ENCODE data around the gene TMEM45B. TPM values are rescaled to one million over a fixed set of nuclear protein-coding genes. Genes with fewer than 3 reads are reported as not detected.
"Not testable (repeated sequence)": the region's sequence is repeated elsewhere in the genome, so short reads cannot be mapped to it uniquely, and the experiment has no call there.

The TMEM45B gene
- total RNA-seq, 2 donors from 2014 or later = 1.8 to 4.6 TPM

- intact Hi-C loops (cut with DNase I) = no loop called here
- Histone ChIP-seq H3K4me3 (no peak overlapping the region), H3K36me3 (replicated peaks in 1 of 2; ENCODE audit: insufficient read depth in 1 of 2, low read depth in 2 of 2) (no peaks in the 10 kb centered on the region), H3K9me3 (no peaks in the 10 kb centered on the region), H3K4me1 (no peaks in the 10 kb centered on the region), H3K27me3 (no peaks in the 10 kb centered on the region), H3K27ac (no peak overlapping the region)
- no peak for TF ChIP-seq POLR2A (IDR thresholded peaks at IDR 0.05)
- no peak for TF ChIP-seq CTCF (IDR thresholded peaks at IDR 0.05)
- ATAC-seq = no peak
- DNase-seq = no peak
Measured at GRCh38 chr11:129800655-129801054, 15.0 kb upstream of the TMEM45B start.

- DNase-seq = no peak
- intact Hi-C loops (cut with DNase I) = no loop called here
- Histone ChIP-seq H3K36me3 (replicated peaks in 1 of 2; ENCODE audit: insufficient read depth in 1 of 2, low read depth in 2 of 2) (no peaks in the 10 kb centered on the region), H3K4me3 (no peak overlapping the region), H3K27me3 (no peaks in the 10 kb centered on the region), H3K9me3 (no peaks in the 10 kb centered on the region), H3K27ac (no peak overlapping the region), H3K4me1 (no peaks in the 10 kb centered on the region)
- TF ChIP-seq CTCF (IDR thresholded peaks at IDR 0.05) = no peak
- no peak for TF ChIP-seq POLR2A (IDR thresholded peaks at IDR 0.05)
- WGBS, 2 donors = 68 to 72% methylated on average over 4 of the region's 4 CpGs
- no peak for ATAC-seq
Measured at GRCh38 chr11:129803533-129803932, 12.1 kb upstream of the TMEM45B start.

- H3K27me3 ChIP-seq = no peaks in the 10 kb centered on the region
- WGBS, 2 donors = 66 to 83% methylated on average over 3 of the region's 3 CpGs
- TF ChIP-seq CTCF (IDR thresholded peaks at IDR 0.05) (no peak), POLR2A (IDR thresholded peaks at IDR 0.05) (no peak)
- intact Hi-C loops (cut with DNase I) = no loop called here
- H3K4me1 ChIP-seq = no peaks in the 10 kb centered on the region
- H3K36me3 ChIP-seq (replicated peaks in 1 of 2; ENCODE audit: insufficient read depth in 1 of 2, low read depth in 2 of 2) = no peaks in the 10 kb centered on the region
- ATAC-seq (no peak), DNase-seq (no peak)
- H3K9me3 ChIP-seq = no peaks in the 10 kb centered on the region
- H3K4me3 ChIP-seq = no peak overlapping the region
- no peak overlapping the region for H3K27ac ChIP-seq
Measured at GRCh38 chr11:129804012-129804411, 11.6 kb upstream of the TMEM45B start.

- intact Hi-C loops (cut with DNase I); ATAC-seq; H3K27ac ChIP-seq; DNase-seq; H3K4me1 ChIP-seq; H3K36me3 ChIP-seq (replicated peaks in 1 of 2; ENCODE audit: insufficient read depth in 1 of 2, low read depth in 2 of 2); H3K4me3 ChIP-seq; H3K27me3 ChIP-seq; H3K9me3 ChIP-seq: not testable (repeated sequence)
- WGBS, 2 donors = 83 to 84% methylated on average over 2 of the region's 2 CpGs
Measured at GRCh38 chr11:129808241-129808640, 7.4 kb upstream of the TMEM45B start.

- H3K4me3 ChIP-seq = no peak overlapping the region
- intact Hi-C loops (cut with DNase I) = no loop called here
- TF ChIP-seq CTCF (IDR thresholded peaks at IDR 0.05) (no peak), POLR2A (IDR thresholded peaks at IDR 0.05) (no peak)
- DNase-seq = no peak
- ATAC-seq = no peak
- no peaks in the 10 kb centered on the region for H3K27me3 ChIP-seq
- no peaks in the 10 kb centered on the region for H3K9me3 ChIP-seq
- no peaks in the 10 kb centered on the region for H3K36me3 ChIP-seq (replicated peaks in 1 of 2; ENCODE audit: insufficient read depth in 1 of 2, low read depth in 2 of 2)
- H3K27ac ChIP-seq = no peak overlapping the region
- H3K4me1 ChIP-seq = peaks cover 11% of the 10 kb centered on the region
- WGBS, 2 donors = 72 to 79% methylated on average over 12 of the region's 12 CpGs
Measured at GRCh38 chr11:129813231-129813791, 2.3 kb upstream of the TMEM45B start.
